HG03457 (cell line): Measurements from ENCODE around the gene CADM1.

Source experiments
- ATAC-seq: cut with Tn5 transposase; IDR thresholded peaks from one replicate; pipeline ENCODE4 v1.9.1; 2021; ENCODE audit warnings: moderate number of reproducible peaks; ENCODE audit not compliant: unreplicated experiment

The CADM1 gene

DNA sequence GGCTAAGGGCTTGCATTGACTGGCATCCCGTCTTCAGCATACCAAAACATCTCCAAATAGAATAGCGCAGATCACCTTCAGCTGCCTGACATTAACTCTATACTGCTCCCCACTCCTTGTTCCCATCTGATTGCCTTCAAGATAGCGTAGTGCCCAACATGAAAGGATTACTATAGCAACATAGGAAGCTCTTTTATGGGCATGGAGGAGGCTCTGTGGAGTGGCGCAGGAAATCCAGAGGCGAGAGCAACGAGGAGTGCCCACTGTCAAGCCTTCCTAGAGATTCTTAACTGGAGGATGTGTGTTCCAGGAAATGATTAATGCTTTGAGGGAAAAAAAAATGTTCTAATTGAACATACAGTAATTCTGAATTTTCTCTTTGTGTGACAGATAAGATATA, 213.3 kb downstream of the CADM1 start:
- ATAC-seq: no peak

DNA sequence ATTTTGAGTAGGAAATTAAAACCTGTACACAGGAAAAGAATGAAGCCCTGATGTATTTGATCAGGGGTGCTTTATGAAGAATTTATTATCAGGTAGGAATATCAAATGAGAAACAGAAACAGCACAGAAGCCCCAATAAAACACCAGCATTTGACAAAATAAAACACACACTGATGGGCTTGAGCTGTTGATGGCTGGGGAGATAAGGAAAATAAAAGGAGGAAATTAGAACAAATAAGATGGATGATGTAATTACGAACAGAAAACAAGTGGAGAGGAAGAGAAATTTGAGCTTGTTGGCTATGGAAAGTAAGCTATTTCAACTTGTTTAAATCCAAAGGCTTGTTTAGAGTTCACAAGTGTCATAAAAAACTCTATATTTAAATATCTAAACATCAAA, 213.7 kb downstream of the CADM1 start:
- no peak for ATAC-seq

DNA sequence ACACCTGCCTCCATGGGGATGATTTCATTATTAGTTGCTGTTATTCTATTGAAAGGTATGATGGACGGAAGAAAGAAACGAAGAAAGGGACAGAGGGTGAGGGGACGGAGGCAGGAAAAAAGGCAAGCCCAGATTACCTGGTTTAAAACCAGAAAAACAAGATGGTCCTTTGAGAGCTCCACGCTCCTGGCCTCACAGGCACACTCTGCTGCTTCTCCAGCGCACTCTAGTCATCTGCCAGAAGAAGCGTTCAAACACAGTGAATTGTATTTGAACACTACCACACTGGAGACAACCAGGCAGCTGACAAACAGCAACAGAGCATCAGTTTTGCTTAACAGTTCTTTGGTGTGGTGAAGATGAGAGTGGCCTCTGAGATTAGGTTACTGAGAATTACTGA, 216.9 kb downstream of the CADM1 start:
- ATAC-seq: no peak

DNA sequence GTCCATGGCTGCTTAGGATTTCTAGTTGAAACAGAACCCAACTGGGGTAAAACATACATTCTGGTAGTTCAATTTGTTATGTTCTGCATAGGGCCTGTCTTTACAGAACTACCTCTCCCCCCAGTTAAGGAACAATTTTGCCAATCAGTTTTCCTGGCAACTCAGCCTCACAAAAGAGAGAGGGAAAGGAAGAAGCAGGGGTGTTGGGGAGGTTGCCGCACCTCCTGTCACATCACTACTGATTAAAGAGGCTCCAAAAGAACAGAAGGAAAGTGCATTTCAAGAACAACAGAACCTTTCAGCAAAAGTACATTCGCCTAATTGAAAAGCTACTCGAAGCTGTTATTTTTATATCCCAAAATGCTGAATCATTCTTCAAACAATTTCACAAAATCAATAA, 217.6 kb downstream of the CADM1 start:
- ATAC-seq: no peak

DNA sequence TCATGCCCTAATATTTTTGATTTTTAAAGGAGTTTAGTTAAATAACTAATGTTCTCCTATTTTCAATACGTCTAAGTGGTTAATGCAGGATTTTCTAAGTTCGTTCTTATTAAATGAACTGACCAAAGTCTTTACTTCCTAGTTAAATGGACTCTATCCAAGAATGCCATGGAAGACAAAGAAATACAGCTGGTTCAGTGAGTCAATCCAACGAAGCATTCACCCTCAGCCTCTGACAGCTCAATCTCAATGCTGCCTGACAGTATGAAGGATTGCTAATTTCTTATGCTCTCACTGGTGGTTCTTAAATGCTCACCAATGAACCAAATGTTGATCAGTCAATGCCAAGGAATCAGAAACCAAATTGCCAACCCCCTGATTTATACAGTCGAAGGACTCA, 219.4 kb downstream of the CADM1 start:
- no peak for ATAC-seq

DNA sequence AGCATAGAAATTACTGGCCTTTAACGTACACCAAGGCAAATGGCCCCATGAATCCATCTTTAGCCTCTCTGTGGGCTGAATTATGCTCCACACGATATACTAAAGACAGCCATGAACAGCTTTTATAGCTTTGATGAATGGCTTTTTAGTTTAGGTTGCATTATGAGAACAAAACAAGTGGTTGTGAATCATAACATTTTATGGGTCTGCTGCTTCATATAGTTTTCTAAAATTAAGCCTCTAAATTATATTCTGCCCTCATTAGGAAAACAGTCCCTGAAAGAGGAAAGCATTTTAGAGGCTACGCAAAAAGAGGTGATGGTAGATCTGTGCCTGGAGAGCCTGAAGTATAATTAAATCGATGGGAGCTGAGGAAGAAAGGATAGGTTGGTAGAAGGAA, 221.3 kb downstream of the CADM1 start:
- ATAC-seq: no peak

DNA sequence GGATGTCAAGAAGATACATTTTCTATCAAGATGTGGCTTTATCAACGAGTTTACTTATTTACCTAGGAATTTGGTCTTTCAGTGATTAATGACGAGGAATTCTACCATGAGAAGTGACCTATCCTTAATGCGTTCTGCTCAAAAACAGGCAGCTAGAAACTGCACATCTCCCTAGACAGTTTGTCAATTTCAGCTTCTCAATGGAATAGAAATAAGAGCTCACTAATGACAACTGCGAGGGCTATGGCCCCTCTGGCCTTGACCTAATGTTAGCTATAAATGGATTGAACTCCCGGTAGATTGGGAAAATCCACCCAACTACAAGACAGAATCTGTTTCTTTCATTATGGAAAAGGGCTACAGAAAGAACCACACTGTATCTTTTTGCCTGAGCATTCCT, 223.4 kb downstream of the CADM1 start:
- no peak for ATAC-seq

DNA sequence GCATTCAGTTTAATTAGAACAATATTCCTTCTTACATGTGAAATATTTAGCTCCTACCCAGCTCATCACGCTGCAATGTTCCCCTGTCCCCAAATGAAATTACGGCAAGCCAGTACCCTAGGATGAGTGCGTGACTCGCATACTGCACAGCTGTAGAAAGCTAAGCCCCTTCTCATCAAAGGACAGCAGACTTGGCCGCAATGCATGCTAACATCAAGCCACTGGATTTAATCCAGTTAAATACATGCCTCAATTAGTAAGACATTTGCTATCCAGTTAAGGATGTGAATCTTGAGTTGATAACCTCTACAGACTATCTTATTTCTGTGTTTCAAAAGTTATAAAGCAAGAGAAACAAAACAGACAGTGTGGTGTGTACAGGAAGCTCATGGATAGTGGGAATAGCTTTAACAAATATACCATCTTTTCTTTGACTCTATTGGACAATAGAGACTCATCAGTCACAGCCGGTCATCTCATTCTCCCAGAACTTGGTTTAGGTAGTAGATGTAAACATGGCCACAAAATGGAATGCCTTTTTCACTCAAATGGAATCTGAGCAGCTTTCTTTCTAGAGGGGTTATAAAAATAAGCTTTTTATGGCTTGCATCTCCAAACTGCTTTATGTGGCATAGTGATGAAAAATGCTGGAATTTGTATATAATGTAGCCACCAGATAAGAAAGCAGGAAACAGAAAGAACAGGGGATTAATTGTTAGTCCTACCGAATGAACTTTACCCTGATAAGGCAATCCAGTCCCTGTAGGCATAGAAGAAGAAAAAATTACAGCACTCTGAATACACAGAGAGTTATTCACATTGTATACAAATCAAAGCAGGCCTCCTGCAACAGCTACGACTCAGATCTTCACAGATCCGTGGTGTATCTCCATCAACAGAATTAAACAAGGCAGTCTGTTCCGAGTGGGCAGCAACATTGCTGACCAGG, 224.1 kb downstream of the CADM1 start:
- no peak for ATAC-seq

DNA sequence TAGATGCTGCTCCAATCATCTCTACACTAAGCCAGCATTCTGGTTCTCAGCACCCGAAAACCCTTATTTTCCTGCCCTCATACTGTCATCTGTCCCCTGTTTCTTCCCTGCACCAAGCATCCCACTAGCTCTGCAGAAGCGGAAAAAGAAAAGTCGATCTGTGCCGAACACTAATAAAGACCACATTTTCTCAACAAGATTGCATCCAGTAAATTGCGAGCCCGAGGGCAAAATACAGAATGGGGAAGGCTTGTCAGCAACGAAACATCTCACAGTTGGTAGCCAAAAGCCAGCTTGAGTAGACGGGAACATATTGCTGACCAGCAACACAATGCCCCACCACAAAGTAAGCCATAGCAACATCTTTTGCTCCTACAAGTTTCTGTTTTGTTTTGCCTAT, 227.4 kb downstream of the CADM1 start:
- no peak for ATAC-seq

DNA sequence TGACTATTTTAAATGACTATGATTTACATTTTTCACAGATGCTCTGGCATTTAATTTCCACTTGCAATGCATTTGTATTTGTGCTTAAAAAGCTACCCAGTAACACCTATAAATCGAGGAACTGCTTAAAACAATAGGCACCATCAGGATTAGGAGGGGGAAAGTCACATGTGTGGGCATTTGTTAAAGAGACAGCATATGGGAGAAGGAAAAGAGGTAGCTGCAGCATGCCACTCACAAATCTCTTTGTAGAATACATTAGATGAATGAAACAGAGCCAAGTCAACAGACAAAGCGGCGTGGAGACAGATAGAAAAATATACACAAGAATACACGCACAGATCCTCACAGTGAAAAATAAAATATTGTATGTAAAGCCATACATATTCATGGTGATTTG, 228.0 kb downstream of the CADM1 start:
- no peak for ATAC-seq

DNA sequence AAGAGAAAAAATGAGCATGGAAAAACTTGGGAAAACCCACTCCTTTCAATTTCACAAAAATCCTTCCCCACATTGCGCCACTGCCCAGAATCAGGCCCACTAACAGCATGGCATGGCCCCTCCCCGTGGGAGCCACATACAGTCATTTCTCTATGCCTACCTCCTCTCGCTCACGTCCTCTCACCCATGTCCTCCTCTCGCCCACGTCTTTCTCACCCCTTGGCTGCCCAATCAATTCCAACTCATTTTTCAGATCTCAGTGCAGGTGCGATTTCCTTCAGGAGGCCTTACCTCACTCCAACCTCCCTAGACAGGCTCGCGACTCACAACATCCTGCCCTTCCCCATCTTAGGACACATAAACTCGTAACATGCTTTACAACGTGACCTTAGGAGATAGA, 229.2 kb downstream of the CADM1 start:
- no peak for ATAC-seq

DNA sequence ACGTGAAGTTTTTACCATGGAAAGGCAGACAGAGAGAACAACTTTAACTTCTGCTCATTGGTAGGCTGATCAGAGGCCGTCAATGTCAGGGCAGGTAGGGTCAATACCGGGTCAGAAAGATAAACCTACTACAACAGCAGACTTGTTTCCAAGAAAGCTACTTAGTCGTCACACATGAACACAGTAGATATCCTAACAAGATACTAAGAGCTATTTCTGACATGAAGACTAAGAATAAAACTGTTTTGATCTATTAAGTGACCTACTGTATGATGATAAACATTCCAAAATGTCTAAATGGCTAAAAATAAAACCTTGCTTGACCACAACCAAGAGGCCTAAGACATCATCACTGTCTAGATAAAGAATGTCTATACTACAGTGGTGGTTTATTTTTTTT, 231.3 kb downstream of the CADM1 start:
- ATAC-seq: no peak

DNA sequence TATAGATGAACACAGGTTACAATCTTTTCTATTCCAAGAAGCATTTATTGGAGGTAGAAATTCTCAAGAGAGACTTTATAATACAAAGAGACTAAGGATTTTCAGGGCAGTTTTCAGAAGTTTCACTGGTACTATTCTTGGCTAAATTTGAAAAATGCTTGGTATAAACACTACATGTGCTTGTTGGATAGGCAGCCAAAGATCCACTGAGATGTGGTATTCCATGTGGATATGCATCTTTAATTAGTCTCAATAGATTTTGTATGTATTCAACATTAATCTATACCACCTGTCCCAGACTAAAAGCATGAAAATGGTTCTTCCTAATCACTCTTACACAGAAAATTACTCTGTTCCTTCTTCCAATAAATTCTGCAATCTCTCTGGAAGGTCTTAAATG, 232.6 kb downstream of the CADM1 start:
- no peak for ATAC-seq

DNA sequence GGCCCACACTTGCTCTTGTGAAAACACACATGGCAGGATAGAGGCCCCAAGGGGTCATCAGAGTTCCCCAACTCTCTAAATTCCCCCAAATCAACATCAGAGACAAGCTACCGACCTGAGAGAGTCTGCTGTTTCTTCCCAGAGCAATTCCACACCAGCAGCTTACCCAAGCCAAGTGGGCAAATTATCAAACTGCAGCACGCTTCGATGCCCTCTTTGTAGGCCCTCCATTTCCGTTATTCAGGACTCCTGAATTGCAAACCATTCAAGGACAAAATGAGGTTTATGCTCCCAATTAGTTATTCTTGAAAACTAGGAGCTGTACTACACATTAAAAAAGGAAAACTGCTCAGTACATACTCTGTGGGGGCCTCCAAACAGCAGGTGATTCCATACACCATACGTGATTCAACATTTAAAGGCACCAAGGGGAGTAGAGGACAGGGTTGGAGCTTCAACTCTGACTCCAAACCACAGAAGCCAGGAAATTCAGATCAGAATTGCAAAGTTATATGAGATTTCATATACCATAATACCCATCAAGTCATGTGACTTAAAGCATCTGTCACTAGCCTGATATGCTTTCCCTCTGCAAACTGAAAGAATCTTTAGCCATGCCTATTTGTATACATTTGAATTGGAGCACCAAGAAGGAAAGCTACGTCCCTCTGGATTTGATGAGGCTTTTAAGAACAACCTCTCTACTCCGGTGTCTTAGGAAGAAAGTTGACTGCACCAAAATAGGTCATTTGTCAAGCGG, 234.8 kb downstream of the CADM1 start:
- ATAC-seq: no peak

DNA sequence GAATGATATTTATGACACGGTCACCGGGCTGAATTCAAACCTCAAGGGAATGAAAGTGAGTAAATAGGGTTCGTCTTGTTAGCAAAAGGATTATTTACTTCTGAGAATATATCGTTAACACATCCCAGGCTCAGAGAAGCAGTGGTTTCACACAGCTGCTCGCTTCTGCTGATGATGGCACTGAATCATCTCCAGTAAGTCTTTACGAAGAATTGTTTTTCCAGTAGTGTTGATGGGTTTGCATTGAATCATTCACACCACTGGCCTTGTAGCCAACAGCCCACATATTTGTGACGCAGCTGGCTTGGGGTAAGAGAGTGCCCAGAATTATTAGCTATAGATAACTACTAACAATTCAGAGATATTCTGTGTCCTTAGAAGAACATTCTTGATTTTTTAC, 236.3 kb downstream of the CADM1 start:
- ATAC-seq: no peak

DNA sequence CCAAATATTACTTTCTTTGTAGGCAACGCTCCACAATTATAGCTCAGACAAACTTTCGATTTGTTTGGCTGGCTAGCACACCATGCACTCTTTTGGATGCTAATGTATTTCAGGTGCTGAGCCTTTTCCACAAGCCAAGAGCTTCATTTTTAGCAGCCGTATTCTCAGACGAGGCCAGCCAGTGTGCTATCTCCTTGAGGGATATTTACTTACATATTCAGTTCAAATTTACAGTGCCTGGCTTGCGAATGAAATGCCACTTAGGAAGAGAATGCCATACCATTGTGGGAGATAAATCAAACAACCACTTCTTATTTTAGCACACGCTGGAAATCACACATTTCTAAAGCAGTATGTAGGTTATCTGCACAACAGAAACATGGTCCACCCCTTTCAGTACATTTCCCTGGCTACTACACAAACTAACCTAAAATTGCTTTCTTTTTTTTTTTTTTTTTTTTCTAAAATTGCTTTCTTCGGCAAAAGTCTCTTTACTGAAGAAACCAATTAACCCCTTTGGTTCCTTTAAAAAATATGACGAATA, 236.9 kb downstream of the CADM1 start:
- no peak for ATAC-seq

DNA sequence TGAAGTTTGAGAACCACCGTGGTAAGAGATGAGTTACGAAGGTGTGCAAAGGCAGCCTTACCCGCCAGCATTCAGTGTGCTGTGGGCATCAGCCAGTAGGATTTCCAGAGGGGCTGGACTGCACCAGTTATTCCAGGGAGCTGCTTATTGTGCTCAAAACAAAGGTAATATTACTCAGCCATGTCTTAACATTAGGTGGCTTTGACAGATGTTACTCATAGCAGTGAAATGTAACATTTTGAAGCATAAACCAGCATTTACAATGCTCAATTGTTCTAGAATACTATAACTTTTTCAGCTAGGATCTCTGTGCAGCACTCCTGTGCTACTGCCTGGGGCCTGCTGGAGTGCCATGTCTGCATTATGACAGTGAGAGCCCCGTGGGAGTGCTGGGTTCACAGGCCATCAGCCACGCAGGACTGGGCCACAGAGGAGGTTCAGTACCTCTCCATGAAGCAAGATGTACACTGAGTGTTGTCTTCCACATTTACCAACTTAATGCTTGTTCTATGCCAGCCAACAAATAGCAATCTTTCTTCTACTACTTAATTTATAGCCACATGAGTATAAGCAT, 238.1 kb downstream of the CADM1 start:
- ATAC-seq: no peak

DNA sequence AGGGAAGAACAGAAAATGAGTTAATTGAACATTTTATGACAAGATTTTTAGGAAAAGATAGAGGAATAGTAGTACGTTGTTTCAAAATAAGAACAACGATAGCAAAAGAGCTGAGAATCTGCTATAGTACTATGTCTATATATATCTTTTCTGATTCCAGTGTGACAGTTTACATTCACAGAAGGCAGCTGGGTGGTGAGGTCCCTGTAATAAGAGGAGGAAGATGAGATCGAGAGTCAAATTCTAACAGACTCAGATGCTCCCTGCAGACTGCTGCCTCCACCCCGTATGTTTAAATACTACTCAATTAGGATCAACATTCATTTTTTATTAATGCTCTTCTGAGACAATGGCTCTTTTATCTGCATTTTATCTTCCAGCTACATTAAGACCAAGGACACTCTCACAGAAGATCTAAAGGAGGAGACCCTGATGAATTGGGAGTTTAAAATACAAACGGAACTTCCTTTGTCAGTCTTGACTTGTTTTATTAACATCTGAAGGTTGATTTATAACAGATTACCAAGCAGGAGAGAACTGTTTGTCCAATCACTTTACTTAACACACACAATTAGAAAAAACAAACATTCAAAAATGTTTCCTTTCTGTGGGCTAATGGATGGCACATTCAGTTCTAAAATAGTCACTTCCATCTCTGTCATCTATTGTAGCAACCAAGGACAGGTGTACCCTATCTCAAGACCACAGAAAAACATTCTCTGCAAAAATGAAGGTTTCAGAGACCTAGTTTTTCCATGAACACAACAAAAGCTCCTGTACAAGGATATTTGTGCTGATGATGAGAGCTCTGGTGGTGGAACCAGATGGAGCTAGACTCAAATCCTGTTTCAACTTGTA, 240.2 kb downstream of the CADM1 start:
- ATAC-seq: no peak

DNA sequence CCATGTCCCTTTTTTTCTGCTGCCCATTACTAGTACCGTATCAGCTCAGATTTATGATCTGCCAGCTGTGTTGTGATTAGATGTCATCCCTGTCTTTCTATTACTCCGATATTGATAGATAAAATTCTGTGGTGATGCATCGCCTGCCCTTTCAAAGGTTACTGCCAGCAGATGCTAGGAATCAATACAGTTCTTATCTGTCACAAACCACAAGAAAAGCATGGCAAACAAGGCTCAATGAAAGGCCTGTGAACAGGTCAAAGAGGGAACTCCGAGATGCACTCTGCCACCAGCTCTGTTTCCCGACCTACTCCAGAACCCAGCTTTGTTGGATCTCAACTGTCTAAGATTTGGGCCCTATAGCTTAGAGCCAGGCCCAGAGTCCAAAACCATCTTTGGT, 246.0 kb downstream of the CADM1 start:
- ATAC-seq: no peak

DNA sequence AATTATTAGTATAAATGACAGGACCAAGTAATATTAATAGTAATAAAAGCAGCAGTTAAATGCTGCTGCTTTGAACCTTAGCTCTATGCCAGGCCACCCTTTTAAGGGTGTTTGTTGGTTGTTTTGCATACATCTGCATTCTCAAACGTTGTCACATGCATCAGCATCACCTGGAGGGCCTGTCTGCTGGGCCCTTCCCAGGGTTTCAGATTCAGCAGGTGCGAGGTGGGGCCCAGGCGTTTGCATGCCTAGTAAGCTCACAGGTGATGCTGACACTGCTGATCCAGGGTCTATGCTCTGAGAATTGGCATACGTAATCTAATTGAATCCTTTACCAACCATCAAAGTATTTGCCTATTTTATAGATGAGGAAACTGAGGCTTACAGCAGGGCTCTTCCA, 246.5 kb downstream of the CADM1 start:
- ATAC-seq: no peak

DNA sequence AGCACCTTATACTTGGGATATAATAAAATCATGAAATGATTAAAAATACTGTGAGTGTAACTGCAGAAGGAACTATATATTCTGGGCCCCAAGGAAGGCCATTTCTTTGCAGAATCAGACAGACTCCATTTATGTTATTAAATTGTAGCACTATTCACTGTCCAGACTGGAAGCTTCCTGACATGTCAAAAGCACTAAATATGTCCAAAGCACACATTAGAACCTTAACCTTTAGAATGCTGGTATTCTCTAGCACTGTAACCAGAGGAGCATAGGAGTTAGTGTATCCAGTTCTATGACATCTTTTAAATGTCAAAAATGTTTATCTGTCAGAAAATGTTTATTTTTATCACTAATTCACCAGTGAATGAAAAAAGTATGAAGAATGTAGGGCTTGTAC, 246.9 kb downstream of the CADM1 start:
- ATAC-seq: no peak
